Endothelial cell of umbilical vein (primary cell): ENCODE measurements around the gene HES2.
A peak's percentile ranks its signal among the peaks of the same experiment; 100 is the strongest.

Experiments
- EZH2 ChIP-seq: IDR thresholded peaks from 2 replicates; pipeline ENCODE4 v1.6.1; 2012; ENCODE audit warnings: borderline replicate concordance, low read depth, mild to moderate bottlenecking, moderate library complexity, low read length, inconsistent platforms; ENCODE audit not compliant: severe bottlenecking
- FOS ChIP-seq: IDR thresholded peaks from 2 replicates; pipeline ENCODE4 v1.6.1; 2011; ENCODE audit warnings: mild to moderate bottlenecking, low read length, moderate library complexity, borderline replicate concordance; ENCODE audit not compliant: insufficient read depth
- JUN ChIP-seq: IDR thresholded peaks from 2 replicates; pipeline ENCODE4 v1.6.1; 2011; ENCODE audit warnings: borderline replicate concordance, low read depth; ENCODE audit not compliant: insufficient read length, insufficient read depth
- MAX ChIP-seq: IDR thresholded peaks from 2 replicates; pipeline ENCODE4 v1.6.1; 2011; ENCODE audit not compliant: insufficient read depth, insufficient read length
- MYC ChIP-seq: IDR thresholded peaks from one replicate; pipeline ENCODE4 v1.6.1; 2011; ENCODE audit warnings: mild to moderate bottlenecking, low read depth, low read length
- POLR2A ChIP-seq: IDR thresholded peaks from 2 replicates; pipeline ENCODE4 v1.6.1; 2012; ENCODE audit warnings: low read depth, mild to moderate bottlenecking, control low read depth, low read length
- TF ChIP-seq, protein P1 (sequence below), 2 donors: IDR thresholded peaks; 1 replicate in 1 of 2; 2 replicates in 1 of 2; pipeline ENCODE4 v1.5.1; 2011; ENCODE audit warnings: low read length in 2 of 2, mild to moderate bottlenecking in 2 of 2, moderate library complexity in 2 of 2, control low read depth in 1 of 2, inconsistent platforms in 1 of 2, low read depth in 1 of 2; ENCODE audit not compliant: insufficient read depth in 1 of 2; ENCODE audit errors: extremely low read depth in 1 of 2

DNA sequence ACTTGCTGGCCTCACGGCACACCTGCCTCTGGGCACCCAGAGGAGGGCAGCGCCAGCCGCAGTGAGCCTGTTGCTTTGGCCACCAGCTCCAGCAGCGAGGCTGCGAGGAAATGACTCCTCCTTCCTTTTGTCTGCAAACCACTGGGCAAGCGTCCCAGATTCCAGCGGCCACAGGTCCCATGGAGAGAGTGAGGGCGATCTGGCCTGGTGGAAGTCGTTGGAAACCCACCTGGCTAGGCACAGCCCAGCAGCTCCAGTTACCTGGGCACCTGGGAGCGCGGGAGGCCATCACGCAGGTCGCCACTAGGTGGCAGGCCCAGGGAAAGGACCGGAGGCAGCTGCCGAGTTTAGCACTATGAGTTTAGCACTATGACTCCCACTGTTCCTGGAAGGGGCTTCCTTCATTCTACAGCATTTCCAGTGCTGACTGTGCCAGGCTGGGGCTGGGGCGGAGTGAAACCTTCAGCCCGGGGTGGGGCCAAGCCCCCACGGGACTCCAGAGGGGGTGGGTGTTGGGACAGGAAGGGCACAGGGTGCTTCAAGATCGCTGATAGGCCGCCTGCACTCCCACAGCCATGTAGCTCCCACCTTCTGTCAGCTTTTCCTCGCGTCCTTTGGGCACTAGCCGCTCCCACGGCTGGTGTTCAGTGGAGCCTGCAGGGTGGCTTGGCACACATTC is 3.7 kb upstream of the HES2 start:
- TF ChIP-seq, protein P1, sequence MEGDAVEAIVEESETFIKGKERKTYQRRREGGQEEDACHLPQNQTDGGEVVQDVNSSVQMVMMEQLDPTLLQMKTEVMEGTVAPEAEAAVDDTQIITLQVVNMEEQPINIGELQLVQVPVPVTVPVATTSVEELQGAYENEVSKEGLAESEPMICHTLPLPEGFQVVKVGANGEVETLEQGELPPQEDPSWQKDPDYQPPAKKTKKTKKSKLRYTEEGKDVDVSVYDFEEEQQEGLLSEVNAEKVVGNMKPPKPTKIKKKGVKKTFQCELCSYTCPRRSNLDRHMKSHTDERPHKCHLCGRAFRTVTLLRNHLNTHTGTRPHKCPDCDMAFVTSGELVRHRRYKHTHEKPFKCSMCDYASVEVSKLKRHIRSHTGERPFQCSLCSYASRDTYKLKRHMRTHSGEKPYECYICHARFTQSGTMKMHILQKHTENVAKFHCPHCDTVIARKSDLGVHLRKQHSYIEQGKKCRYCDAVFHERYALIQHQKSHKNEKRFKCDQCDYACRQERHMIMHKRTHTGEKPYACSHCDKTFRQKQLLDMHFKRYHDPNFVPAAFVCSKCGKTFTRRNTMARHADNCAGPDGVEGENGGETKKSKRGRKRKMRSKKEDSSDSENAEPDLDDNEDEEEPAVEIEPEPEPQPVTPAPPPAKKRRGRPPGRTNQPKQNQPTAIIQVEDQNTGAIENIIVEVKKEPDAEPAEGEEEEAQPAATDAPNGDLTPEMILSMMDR (IDR thresholded peaks at IDR 0.05; ENCODE audit: extremely low read depth in 1 of 2, insufficient read depth in 1 of 2, low read depth in 1 of 2, low read length in 2 of 2), result peak; percentile 49 to 73
- TF ChIP-seq POLR2A (peak; percentile 31), MAX (no peak), FOS (peak; percentile 57), EZH2 (no peak), JUN (peak; percentile 26), MYC (no peak)
